Common myeloid progenitor, CD34-positive (primary cell): ENCODE measurements around the gene RPS19BP1.

ENCODE experiments used
- CTCF ChIA-PET: fragments of 350-600 bp; sonication (Branson Sonifier 250); formaldehyde crosslinking; loops from one replicate; lab custom pipeline; 2021; ENCODE audit warnings: antibody characterized with exemption; lab: Charles Lee
- POLR2A ChIA-PET: fragments of 350-600 bp; sonication (Branson Sonifier 250); formaldehyde crosslinking; loops from one replicate; lab custom pipeline; 2021; ENCODE audit warnings: antibody characterized with exemption; lab: Charles Lee
- DNase-seq, 3 donors: peaks; one replicate each; pipeline versions ENCODE4 v3.0.0 to v3.0.0-alpha.2; 2013
- H3K27ac ChIP-seq, 2 experiments: 1 replicate in 1 of 2; 2 replicates in 1 of 2; pipeline ENCODE4 v1.7.0; 2013; ENCODE audit warnings: inconsistent platforms in 2 of 2, low read length in 2 of 2, mild to moderate bottlenecking in 2 of 2, low read depth in 1 of 2, moderate library complexity in 1 of 2; ENCODE audit not compliant: severe bottlenecking in 2 of 2, insufficient read depth in 1 of 2, poor library complexity in 1 of 2
- H3K27me3 ChIP-seq, 5 experiments: replicated peaks in 2 of 5; 1 replicate in 3 of 5; 2 replicates in 2 of 5; pipeline versions ENCODE4 v1.6.1 to v1.7.0; 2013; ENCODE audit warnings: low read length in 4 of 5, mild to moderate bottlenecking in 2 of 5, moderate library complexity in 2 of 5, inconsistent platforms in 1 of 5; ENCODE audit not compliant: insufficient read depth in 5 of 5, control insufficient read depth in 4 of 5
- H3K36me3 ChIP-seq, 4 experiments: 1 replicate in 2 of 4; 2 replicates in 2 of 4; pipeline versions ENCODE4 v1.6.1 to v1.7.0; 2013; ENCODE audit warnings: low read length in 3 of 4, control low read depth in 1 of 4, mild to moderate bottlenecking in 1 of 4; ENCODE audit not compliant: control insufficient read depth in 4 of 4, insufficient read depth in 4 of 4
- H3K4me1 ChIP-seq, 4 experiments: 1 replicate in 3 of 4; 2 replicates in 1 of 4; pipeline versions ENCODE4 v1.6.1 to v1.7.1; 2013; ENCODE audit warnings: low read length in 3 of 4, mild to moderate bottlenecking in 3 of 4, control low read depth in 1 of 4, inconsistent platforms in 1 of 4, moderate library complexity in 1 of 4; ENCODE audit not compliant: control insufficient read depth in 4 of 4, insufficient read depth in 4 of 4; ENCODE audit errors: control extremely low read depth in 1 of 4
- H3K4me3 ChIP-seq, 7 experiments: 1 replicate in 4 of 7; 2 replicates in 3 of 7; pipeline versions ENCODE4 v1.5.1 to v1.7.0; 2013; ENCODE audit warnings: mild to moderate bottlenecking in 7 of 7, low read length in 6 of 7, moderate library complexity in 6 of 7, inconsistent platforms in 2 of 7, low read depth in 2 of 7, control low read depth in 1 of 7; ENCODE audit not compliant: insufficient read depth in 4 of 7, control insufficient read depth in 1 of 7; ENCODE audit errors: extremely low read depth in 1 of 7
- H3K9me3 ChIP-seq, 5 experiments: 1 replicate in 4 of 5; 2 replicates in 1 of 5; pipeline versions ENCODE4 v1.6.1 to v1.7.1; 2013; ENCODE audit warnings: low read length in 4 of 5, mild to moderate bottlenecking in 2 of 5, inconsistent platforms in 1 of 5, low read depth in 1 of 5, moderate library complexity in 1 of 5; ENCODE audit not compliant: control insufficient read depth in 4 of 5, insufficient read depth in 2 of 5; ENCODE audit errors: control extremely low read depth in 1 of 5
- WGBS: methylation state at CpG from one replicate; pipeline ENCODE4 v1.1.5; 2013; ENCODE audit not compliant: insufficient coverage; 5-methylcytosine and 5-hydroxymethylcytosine counted together

Gene RPS19BP1

GRCh38 chr22:39576027-39576426, 43.5 kb upstream of the RPS19BP1 start:
- Histone ChIP-seq H3K4me1 (peaks cover 0 to 2% (median 0%) of the 10 kb centered on the region in 4 experiments), H3K9me3 (no peaks in the 10 kb centered on the region), H3K36me3 (no peaks in the 10 kb centered on the region), H3K27me3 (peaks cover 0 to 55% (median 12%) of the 10 kb centered on the region in 5 experiments), H3K4me3 (no peak overlapping the region), H3K27ac (no peak overlapping the region)
- POLR2A ChIA-PET, result no interaction called here
- 100% methylated on average over 4 of the region's 4 CpGs for WGBS
- CTCF ChIA-PET, result interaction anchor here (0.9 to 1.0 kb wide), 2 partner anchors 458 to 460 kb away, joined by 3 read pairs; no protein-coding TSS in a partner anchor
- DNase-seq, result no peak

GRCh38 chr22:39575552-39575825, 42.9 kb upstream of the RPS19BP1 start:
- DNase-seq, result no peak
- ChIA-PET POLR2A (no interaction called here), CTCF (interaction anchor here (1.0 kb wide), 1 partner anchor 460 kb away, joined by 3 read pairs; no protein-coding TSS in a partner anchor)
- no peak overlapping the region for H3K27ac ChIP-seq
- no peaks in the 10 kb centered on the region for H3K9me3 ChIP-seq
- H3K4me1 ChIP-seq, result peaks cover 0 to 2% (median 0%) of the 10 kb centered on the region in 4 experiments
- H3K27me3 ChIP-seq, result peaks cover 0 to 49% (median 12%) of the 10 kb centered on the region in 5 experiments
- no peaks in the 10 kb centered on the region for H3K36me3 ChIP-seq
- 100% methylated on average over 2 of the region's 2 CpGs for WGBS
- H3K4me3 ChIP-seq, result no peak overlapping the region

- ChIA-PET CTCF (interaction anchor here (1.0 kb wide), 1 partner anchor 461 kb away, joined by 3 read pairs; no protein-coding TSS in a partner anchor), POLR2A (no interaction called here)
- DNase-seq, result no peak
- Histone ChIP-seq H3K4me3 (no peak overlapping the region), H3K4me1 (peaks cover 0 to 2% (median 0%) of the 10 kb centered on the region in 4 experiments), H3K9me3 (no peaks in the 10 kb centered on the region), H3K27me3 (peaks cover 0 to 48% (median 12%) of the 10 kb centered on the region in 5 experiments), H3K27ac (no peak overlapping the region), H3K36me3 (no peaks in the 10 kb centered on the region)
- WGBS, result 95% methylated on average over 10 of the region's 14 CpGs
These were observed 42.4 kb upstream of the RPS19BP1 start for GRCh38 chr22:39574779-39575551.

GRCh38 chr22:39571538-39571937, 39.0 kb upstream of the RPS19BP1 start:
- POLR2A ChIA-PET, result no interaction called here
- WGBS, result 100% methylated on average over 1 of the region's 1 CpG
- CTCF ChIA-PET, result no interaction called here

GRCh38 chr22:39570665-39571064, 38.1 kb upstream of the RPS19BP1 start, which contains the start of gene CACNA1I:
CACNA1I (plus strand) TSS chr22:39570753; CDS start chr22:39570753, 0 bp downstream.
- Histone ChIP-seq H3K9me3 (peaks cover 0 to 3% (median 0%) of the 10 kb centered on the region in 5 experiments), H3K4me3 (no peak within 1 kb of the TSS), H3K27ac (no peak within 1 kb of the TSS), H3K4me1 (peaks cover 0 to 9% (median 7%) of the 10 kb centered on the region in 4 experiments), H3K36me3 (no peaks in the 10 kb centered on the region), H3K27me3 (peaks cover 0 to 14% (median 2%) of the 10 kb centered on the region in 5 experiments)
- ChIA-PET POLR2A (no interaction called here), CTCF (no interaction called here)
- no peak for DNase-seq
- 91% methylated on average over 13 of the region's 14 CpGs for WGBS

More at GRCh38 chr22:39571538-39571937, 39.0 kb upstream of the RPS19BP1 start:
- Histone ChIP-seq H3K4me1 (peaks cover 0 to 9% (median 7%) of the 10 kb centered on the region in 4 experiments), H3K27me3 (peaks cover 0 to 15% (median 6%) of the 10 kb centered on the region in 5 experiments), H3K9me3 (no peaks in the 10 kb centered on the region), H3K36me3 (no peaks in the 10 kb centered on the region), H3K4me3 (no peak overlapping the region), H3K27ac (no peak overlapping the region)
- no peak for DNase-seq

GRCh38 chr22:39570226-39570625, 37.7 kb upstream of the RPS19BP1 start:
- peaks cover 0 to 12% (median 2%) of the 10 kb centered on the region in 5 experiments for H3K27me3 ChIP-seq
- H3K4me3 ChIP-seq, result no peak overlapping the region
- WGBS, result 100% methylated on average over 2 of the region's 3 CpGs
- peaks cover 0 to 3% (median 0%) of the 10 kb centered on the region in 5 experiments for H3K9me3 ChIP-seq
- no peak overlapping the region for H3K27ac ChIP-seq
- ChIA-PET CTCF (no interaction called here), POLR2A (no interaction called here)
- peaks cover 0 to 9% (median 7%) of the 10 kb centered on the region in 4 experiments for H3K4me1 ChIP-seq
- DNase-seq, result no peak
- no peaks in the 10 kb centered on the region for H3K36me3 ChIP-seq

GRCh38 chr22:39569066-39569465, 36.5 kb upstream of the RPS19BP1 start:
- ChIA-PET CTCF (no interaction called here), POLR2A (no interaction called here)
- no peak for DNase-seq
- 95% methylated on average over 6 of the region's 7 CpGs for WGBS
- Histone ChIP-seq H3K4me1 (peaks cover 0 to 9% (median 7%) of the 10 kb centered on the region in 4 experiments), H3K36me3 (no peaks in the 10 kb centered on the region), H3K9me3 (peaks cover 0 to 3% (median 0%) of the 10 kb centered on the region in 5 experiments), H3K27ac (no peak overlapping the region), H3K27me3 (peaks cover 0 to 11% (median 3%) of the 10 kb centered on the region in 5 experiments), H3K4me3 (no peak overlapping the region)
